Kidney capillary endothelial cell (primary cell): ENCODE results near the gene TBC1D24.
"Not testable (repeated sequence)": the region's sequence is repeated elsewhere in the genome, so short reads cannot be mapped to it uniquely, and the experiment has no call there.

Experiments used
- DNase-seq: peaks from one replicate; pipeline ENCODE4 v3.0.0-alpha.2; 2018; ENCODE audit warnings: low spot score

The TBC1D24 gene

GRCh38 chr16:2533142-2533755 lies 58.3 kb downstream of the TBC1D24 start:
- DNase-seq: not testable (repeated sequence)

GRCh38 chr16:2533912-2534311 lies 59.0 kb downstream of the TBC1D24 start:
- no peak for DNase-seq

- DNase-seq: not testable (repeated sequence)
Measured at GRCh38 chr16:2534335-2534734, 59.4 kb downstream of the TBC1D24 start.

GRCh38 chr16:2535625-2536013 lies 60.7 kb downstream of the TBC1D24 start:
- DNase-seq: no peak

GRCh38 chr16:2537451-2538379 lies 62.8 kb downstream of the TBC1D24 start, which contains the start of gene PDPK1:
PDPK1 (plus strand) TSS chr16:2538021; CDS start chr16:2538113, 92 bp downstream.
- peak; percentile 92 for DNase-seq

GRCh38 chr16:2539192-2539844 lies 64.4 kb downstream of the TBC1D24 start:
- DNase-seq: not testable (repeated sequence)

- not testable (repeated sequence) for DNase-seq
Measured at GRCh38 chr16:2539845-2540458, 65.0 kb downstream of the TBC1D24 start.

GRCh38 chr16:2540912-2541311 lies 66.0 kb downstream of the TBC1D24 start:
- not testable (repeated sequence) for DNase-seq

GRCh38 chr16:2541409-2541808 lies 66.5 kb downstream of the TBC1D24 start:
- not testable (repeated sequence) for DNase-seq

GRCh38 chr16:2543771-2544170 lies 68.8 kb downstream of the TBC1D24 start:
- not testable (repeated sequence) for DNase-seq

- DNase-seq: not testable (repeated sequence)
Measured at GRCh38 chr16:2550283-2550878, 75.5 kb downstream of the TBC1D24 start.

- not testable (repeated sequence) for DNase-seq
Measured at GRCh38 chr16:2551420-2551889, 76.5 kb downstream of the TBC1D24 start.

- not testable (repeated sequence) for DNase-seq
Measured at GRCh38 chr16:2554709-2555425, 79.9 kb downstream of the TBC1D24 start.
